OCI-LY3 (cell line): ENCODE data around the gene EFNA2.
A peak's percentile ranks its signal among the peaks of the same experiment; 100 is the strongest.
"Not testable (repeated sequence)": the region's sequence is repeated elsewhere in the genome, so short reads cannot be mapped to it uniquely, and the experiment has no call there.

Experiments
- H2AFZ ChIP-seq: fragments of 200-600, 300-600 bp; shearing (Covaris generic); 2 replicates; pipeline ENCODE4 v1.6.0; 2014; ENCODE audit warnings: antibody characterized with exemption, low read depth, low read length
- H3K27ac ChIP-seq: fragments of 200-600, 300-600 bp; sonication (generic); 2 replicates; pipeline ENCODE4 v1.5.1; 2014; ENCODE audit warnings: mild to moderate bottlenecking, low read length, moderate library complexity, mixed read lengths
- H3K27me3 ChIP-seq: fragments of 200-600, 300-600 bp; sonication (generic); 2 replicates; pipeline ENCODE4 v1.6.1; 2014; ENCODE audit warnings: low read depth, low read length, mixed read lengths
- H3K36me3 ChIP-seq: fragments of 200-600, 300-600 bp; sonication (generic); replicated peaks from 2 replicates; pipeline ENCODE3; 2014; ENCODE audit warnings: low read depth, low read length, mixed read lengths
- H3K4me1 ChIP-seq: fragments of 300-600, 200-600 bp; sonication (generic); 2 replicates; pipeline ENCODE4 v1.6.1; 2014; ENCODE audit warnings: low read length, mixed read lengths
- H3K4me2 ChIP-seq: fragments of 200-600, 300-600 bp; sonication (generic); 2 replicates; pipeline ENCODE4 v1.6.1; 2014; ENCODE audit warnings: low read length, mixed read lengths
- H3K4me3 ChIP-seq: fragments of 300-600, 200-600 bp; sonication (generic); 2 replicates; pipeline ENCODE4 v1.5.1; 2014; ENCODE audit warnings: antibody characterized with exemption, mild to moderate bottlenecking, low read length, moderate library complexity
- H3K79me2 ChIP-seq: fragments of 300-600, 200-600 bp; shearing (Covaris generic); 2 replicates; pipeline ENCODE4 v1.6.1; 2014; ENCODE audit warnings: mild to moderate bottlenecking, low read length, mixed read lengths
- H3K9ac ChIP-seq: fragments of 300-600, 200-600 bp; shearing (Covaris generic); 2 replicates; pipeline ENCODE4 v1.6.0; 2014; ENCODE audit warnings: mild to moderate bottlenecking, low read length, moderate library complexity
- H3K9me3 ChIP-seq: fragments of 200-600, 300-600 bp; shearing (Covaris generic); 2 replicates; pipeline ENCODE4 v1.6.1; 2014; ENCODE audit warnings: low read length, mixed read lengths; ENCODE audit not compliant: insufficient read depth
- H4K20me1 ChIP-seq: fragments of 200-600, 300-600 bp; sonication (generic); 2 replicates; pipeline ENCODE4 v1.6.1; 2016; ENCODE audit warnings: low read length, mixed read lengths; ENCODE audit not compliant: insufficient read depth
- EZH2phosphoT487 ChIP-seq: fragments of 200-600 bp; shearing (Covaris generic); IDR thresholded peaks from 2 replicates; pipeline ENCODE4 v1.6.1; 2018; ENCODE audit warnings: antibody characterized with exemption, mixed run types, low read depth
- TF ChIP-seq, protein P1 (sequence below): fragments of 200-600, 300-600 bp; sonication (generic); IDR thresholded peaks from 2 replicates; pipeline ENCODE4 v1.5.1; 2014; ENCODE audit warnings: antibody characterized with exemption, low read length, low read depth

EFNA2 gene

DNA sequence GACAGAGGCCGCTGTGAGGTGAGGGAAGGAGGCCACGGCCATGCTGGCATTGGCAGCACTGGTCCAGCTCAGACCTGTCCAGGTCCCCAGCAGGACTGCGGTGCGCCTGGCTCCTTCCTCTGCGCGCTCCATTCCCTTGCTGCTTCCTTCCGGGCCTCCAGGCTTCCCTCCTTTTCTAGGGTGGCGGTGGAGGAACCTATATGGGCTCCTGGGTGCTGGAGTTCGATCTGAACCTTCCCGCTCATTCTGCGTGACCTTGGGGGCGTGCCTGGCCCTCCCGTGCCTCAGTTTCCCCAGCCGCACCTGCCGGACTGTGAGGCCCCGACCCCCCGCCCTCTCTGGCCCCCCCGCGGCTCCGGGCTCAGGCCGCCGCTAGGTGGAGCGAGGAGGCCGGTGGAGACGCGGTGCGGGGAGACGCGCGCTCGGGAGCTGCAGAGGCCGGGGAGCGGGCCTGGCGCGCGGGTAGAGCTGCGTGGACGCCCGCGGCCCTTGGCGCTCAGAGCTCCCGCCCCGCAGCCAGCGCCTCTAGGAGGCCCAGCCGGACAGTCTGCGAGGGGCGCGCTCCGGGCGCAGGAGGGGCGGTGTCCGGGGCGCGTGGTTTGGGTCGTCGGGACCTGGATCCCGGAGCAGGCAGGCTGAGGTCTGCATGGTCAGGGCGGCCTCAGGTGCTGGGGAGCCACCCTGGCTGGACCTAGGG lies 29.9 kb downstream of the EFNA2 start:
- no peaks in the 10 kb centered on the region for H3K9me3 ChIP-seq
- H3K27ac ChIP-seq = no peak overlapping the region
- H4K20me1 ChIP-seq = no peaks in the 10 kb centered on the region
- TF ChIP-seq, protein P1, sequence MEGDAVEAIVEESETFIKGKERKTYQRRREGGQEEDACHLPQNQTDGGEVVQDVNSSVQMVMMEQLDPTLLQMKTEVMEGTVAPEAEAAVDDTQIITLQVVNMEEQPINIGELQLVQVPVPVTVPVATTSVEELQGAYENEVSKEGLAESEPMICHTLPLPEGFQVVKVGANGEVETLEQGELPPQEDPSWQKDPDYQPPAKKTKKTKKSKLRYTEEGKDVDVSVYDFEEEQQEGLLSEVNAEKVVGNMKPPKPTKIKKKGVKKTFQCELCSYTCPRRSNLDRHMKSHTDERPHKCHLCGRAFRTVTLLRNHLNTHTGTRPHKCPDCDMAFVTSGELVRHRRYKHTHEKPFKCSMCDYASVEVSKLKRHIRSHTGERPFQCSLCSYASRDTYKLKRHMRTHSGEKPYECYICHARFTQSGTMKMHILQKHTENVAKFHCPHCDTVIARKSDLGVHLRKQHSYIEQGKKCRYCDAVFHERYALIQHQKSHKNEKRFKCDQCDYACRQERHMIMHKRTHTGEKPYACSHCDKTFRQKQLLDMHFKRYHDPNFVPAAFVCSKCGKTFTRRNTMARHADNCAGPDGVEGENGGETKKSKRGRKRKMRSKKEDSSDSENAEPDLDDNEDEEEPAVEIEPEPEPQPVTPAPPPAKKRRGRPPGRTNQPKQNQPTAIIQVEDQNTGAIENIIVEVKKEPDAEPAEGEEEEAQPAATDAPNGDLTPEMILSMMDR = peak; percentile 52
- no peak for TF ChIP-seq EZH2phosphoT487
- H3K4me3 ChIP-seq = no peak overlapping the region
- H3K4me2 ChIP-seq = no peak overlapping the region
- no peaks in the 10 kb centered on the region for H3K79me2 ChIP-seq
- H3K4me1 ChIP-seq = peaks cover 8% of the 10 kb centered on the region; the same call in 1 of the 2 replicates
- H3K27me3 ChIP-seq = peaks cover 18% of the 10 kb centered on the region
- H3K9ac ChIP-seq = no peak overlapping the region
- no peaks in the 10 kb centered on the region for H3K36me3 ChIP-seq
- no peak overlapping the region for H2AFZ ChIP-seq

DNA sequence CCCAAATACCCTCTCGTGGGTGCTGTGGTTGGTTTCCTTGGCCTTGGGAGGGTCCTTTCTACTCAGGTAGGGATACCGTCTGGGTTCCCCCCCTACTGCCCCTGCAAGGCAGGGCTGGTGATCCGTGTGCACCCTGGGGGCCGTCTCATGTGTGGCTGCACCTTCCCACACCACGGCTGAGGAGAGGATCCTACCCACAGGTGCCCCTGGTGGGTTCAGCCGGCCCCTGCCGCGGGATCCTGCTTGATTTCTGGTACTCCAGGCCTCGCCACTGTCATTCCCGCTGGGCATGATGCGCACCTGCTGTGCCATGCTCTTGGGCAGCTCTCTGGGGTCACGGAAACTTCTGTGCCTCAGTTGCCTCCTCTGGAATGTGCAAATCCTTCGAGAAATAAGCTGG lies 30.8 kb downstream of the EFNA2 start:
- Histone ChIP-seq H3K27ac (no peak overlapping the region), H2AFZ (no peak overlapping the region), H3K79me2 (no peaks in the 10 kb centered on the region), H3K27me3 (peaks cover 20% of the 10 kb centered on the region), H3K36me3 (no peaks in the 10 kb centered on the region), H3K4me1 (peaks cover 8% of the 10 kb centered on the region; the same call in 1 of the 2 replicates), H3K4me3 (no peak overlapping the region), H4K20me1 (no peaks in the 10 kb centered on the region), H3K9me3 (no peaks in the 10 kb centered on the region), H3K4me2 (no peak overlapping the region), H3K9ac (no peak overlapping the region)
- TF ChIP-seq EZH2phosphoT487 = no peak
- TF ChIP-seq, protein P1 = no peak

DNA sequence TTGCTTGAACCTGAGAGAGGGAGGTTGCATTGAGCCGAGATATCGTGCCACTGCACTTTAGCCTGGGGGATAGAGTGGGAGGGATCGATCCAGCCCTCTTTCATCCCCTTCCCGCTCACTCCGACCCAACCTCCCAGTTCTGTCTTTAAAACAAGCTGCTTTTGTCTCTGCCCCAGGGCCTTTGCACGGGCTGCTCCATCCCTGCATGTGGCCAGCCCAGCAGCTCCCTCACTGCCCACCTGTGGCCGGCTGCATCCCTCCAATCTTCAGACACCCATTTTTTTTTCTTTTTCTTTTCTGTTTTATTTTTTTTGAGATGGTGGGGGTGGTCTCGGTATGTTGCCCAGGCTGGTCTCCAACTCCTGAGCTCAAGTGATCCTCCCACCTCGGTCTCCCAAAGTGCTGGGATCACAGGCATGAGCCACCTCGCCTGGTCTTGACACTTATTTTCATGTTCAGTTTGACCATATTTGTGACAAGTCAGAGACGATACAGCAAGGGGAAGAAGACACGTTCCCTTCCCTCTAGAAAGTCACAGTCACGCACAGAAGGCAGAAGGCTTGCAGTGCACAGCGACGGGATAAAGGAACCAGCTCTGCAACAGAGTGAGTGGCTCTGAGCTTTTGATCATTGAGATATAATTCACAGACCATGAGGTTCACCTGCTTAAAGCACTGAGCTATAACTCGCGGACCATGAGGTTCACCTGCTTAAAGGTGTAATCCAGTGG lies 31.8 kb downstream of the EFNA2 start:
- H3K4me3 ChIP-seq = no peak overlapping the region
- no peak for TF ChIP-seq EZH2phosphoT487
- TF ChIP-seq, protein P1 = no peak
- H2AFZ ChIP-seq = no peak overlapping the region
- no peaks in the 10 kb centered on the region for H3K79me2 ChIP-seq
- peaks cover 1% of the 10 kb centered on the region; the same call in 1 of the 2 replicates for H3K4me1 ChIP-seq
- no peak overlapping the region for H3K4me2 ChIP-seq
- H3K9me3 ChIP-seq = no peaks in the 10 kb centered on the region
- no peak overlapping the region for H3K27ac ChIP-seq
- H3K36me3 ChIP-seq = no peaks in the 10 kb centered on the region
- no peaks in the 10 kb centered on the region for H4K20me1 ChIP-seq
- H3K27me3 ChIP-seq = peaks cover 20% of the 10 kb centered on the region
- no peak overlapping the region for H3K9ac ChIP-seq

DNA sequence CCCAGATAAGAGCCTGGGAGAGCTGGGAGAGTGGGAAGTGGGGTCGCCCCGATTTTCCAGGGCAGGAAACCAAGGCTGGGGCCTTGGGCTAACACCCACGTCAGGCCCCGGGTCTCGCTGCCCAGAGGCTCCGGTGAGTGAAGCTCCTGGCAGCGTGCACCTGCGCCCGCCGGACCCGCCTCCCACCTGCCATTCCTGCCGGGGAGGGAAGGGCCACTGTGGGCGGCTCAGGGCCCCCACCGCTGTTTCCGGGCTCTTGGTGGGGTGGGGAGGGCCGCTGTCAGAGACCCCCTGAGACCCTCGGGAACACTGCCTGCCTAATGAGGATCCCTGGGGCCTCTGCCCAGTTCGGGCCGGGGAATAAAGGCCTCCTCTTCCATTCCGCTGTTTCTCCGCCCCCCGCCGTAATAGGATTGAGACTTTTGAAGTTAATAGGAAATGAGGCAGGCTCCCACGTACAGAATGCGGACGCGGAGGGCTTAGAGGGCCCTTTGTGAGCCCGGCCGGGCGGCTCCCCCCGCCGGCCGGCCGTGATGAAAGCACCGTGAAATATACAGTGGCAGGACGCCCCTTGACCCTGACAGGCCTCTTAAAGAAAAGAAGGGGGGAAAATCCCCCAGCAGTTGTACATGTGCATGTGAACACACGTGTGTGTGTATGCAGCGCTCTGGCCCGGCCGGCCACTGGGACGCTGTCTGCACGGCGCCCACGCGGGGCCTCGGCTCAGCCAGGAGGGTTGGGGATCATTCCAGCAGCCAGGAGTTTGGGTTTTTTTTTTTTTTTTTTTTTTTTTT lies 33.2 kb downstream of the EFNA2 start:
- Histone ChIP-seq H3K9ac (no peak overlapping the region), H3K27ac (no peak overlapping the region), H4K20me1 (no peaks in the 10 kb centered on the region), H3K27me3 (peaks cover 20% of the 10 kb centered on the region), H3K9me3 (no peaks in the 10 kb centered on the region), H2AFZ (no peak overlapping the region), H3K4me3 (no peak overlapping the region), H3K36me3 (no peaks in the 10 kb centered on the region), H3K4me1 (no peaks in the 10 kb centered on the region), H3K4me2 (peak overlapping the region; percentile 9; the same call in 1 of the 2 replicates), H3K79me2 (no peaks in the 10 kb centered on the region)
- TF ChIP-seq, protein P1 = no peak
- no peak for TF ChIP-seq EZH2phosphoT487

DNA sequence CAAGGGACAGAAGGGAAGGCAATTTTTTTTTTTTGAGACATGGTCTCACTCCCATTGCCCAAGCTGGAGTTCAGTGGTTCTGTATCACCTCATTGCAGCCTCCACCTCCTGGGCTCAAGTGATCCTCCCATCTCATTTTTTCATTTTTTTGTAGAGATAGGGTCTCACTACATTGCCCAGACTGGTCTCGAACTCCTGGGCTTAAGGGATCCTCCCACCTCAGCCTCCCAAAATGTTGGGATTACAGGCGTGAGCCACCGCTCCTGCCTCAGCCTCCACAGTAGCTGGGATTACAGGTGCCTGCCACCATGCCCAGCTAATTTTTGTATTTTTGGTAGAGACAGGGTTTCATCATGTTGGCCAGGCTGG lies 34.6 kb downstream of the EFNA2 start:
- H2AFZ ChIP-seq, H3K79me2 ChIP-seq, H3K4me2 ChIP-seq, H3K4me3 ChIP-seq, H3K9ac ChIP-seq, H3K4me1 ChIP-seq, H3K9me3 ChIP-seq, H4K20me1 ChIP-seq, H3K36me3 ChIP-seq, H3K27ac ChIP-seq: not testable (repeated sequence)
- peaks cover 20% of the 10 kb centered on the region for H3K27me3 ChIP-seq
